C4-2B (cell line): ENCODE data around the gene MAP3K7.

Experiments used
- ZFX ChIP-seq: fragments of 450-650 bp; IDR thresholded peaks from 2 replicates; pipeline ENCODE4 v1.6.1; 2017
- TF ChIP-seq, protein P1 (sequence below): fragments of 450-650 bp; conservative IDR thresholded peaks from 2 replicates; pipeline ENCODE4 v1.5.1; 2017; ENCODE audit warnings: mild to moderate bottlenecking

DNA sequence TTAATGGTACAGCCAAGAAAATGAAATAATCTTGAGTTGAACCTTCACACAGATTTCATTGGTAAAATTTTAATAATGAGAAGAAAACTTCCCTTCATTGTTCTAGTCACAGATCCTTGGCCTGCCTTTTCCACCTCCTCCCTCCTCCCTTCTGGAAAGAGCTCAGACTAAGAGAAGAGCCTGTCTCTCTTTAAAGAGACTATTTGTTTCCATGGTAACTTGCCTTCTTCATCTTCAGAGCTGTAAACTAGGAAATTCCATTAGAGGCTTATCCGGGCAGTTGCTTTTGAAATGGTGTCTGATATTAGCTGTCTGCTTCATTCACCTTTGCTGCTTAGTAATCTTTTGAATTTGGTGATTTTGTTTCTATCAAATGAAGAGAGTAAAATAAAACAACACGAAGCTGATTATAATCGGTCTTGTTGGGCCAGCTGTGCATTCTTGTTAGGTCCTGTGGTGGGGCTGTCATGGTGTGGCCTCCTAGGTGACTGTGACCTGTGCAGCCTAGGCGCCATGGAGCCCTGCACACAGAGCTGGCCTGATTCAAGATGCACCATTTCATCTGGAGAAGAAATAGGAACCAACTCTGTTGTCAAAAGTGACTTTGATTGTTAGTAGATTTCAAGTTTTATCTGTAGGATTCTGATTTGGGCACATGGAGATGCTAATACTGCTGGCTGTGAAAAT lies 96.7 kb downstream of the MAP3K7 start:
- TF ChIP-seq, protein P1, sequence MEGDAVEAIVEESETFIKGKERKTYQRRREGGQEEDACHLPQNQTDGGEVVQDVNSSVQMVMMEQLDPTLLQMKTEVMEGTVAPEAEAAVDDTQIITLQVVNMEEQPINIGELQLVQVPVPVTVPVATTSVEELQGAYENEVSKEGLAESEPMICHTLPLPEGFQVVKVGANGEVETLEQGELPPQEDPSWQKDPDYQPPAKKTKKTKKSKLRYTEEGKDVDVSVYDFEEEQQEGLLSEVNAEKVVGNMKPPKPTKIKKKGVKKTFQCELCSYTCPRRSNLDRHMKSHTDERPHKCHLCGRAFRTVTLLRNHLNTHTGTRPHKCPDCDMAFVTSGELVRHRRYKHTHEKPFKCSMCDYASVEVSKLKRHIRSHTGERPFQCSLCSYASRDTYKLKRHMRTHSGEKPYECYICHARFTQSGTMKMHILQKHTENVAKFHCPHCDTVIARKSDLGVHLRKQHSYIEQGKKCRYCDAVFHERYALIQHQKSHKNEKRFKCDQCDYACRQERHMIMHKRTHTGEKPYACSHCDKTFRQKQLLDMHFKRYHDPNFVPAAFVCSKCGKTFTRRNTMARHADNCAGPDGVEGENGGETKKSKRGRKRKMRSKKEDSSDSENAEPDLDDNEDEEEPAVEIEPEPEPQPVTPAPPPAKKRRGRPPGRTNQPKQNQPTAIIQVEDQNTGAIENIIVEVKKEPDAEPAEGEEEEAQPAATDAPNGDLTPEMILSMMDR: no peak
- no peak for TF ChIP-seq ZFX
